Endothelial cell of umbilical vein (primary cell): ENCODE data around the gene BTN1A1.

Experiments
- CTCF ChIP-seq, 2 donors: IDR thresholded peaks; 1 replicate in 1 of 2; 2 replicates in 1 of 2; pipeline ENCODE4 v1.5.1; 2011; ENCODE audit warnings: low read length in 2 of 2, mild to moderate bottlenecking in 2 of 2, moderate library complexity in 2 of 2, control low read depth in 1 of 2, inconsistent platforms in 1 of 2, low read depth in 1 of 2; ENCODE audit not compliant: insufficient read depth in 1 of 2; ENCODE audit errors: extremely low read depth in 1 of 2
- EZH2 ChIP-seq: IDR thresholded peaks from 2 replicates; pipeline ENCODE4 v1.6.1; 2012; ENCODE audit warnings: borderline replicate concordance, low read depth, mild to moderate bottlenecking, moderate library complexity, low read length, inconsistent platforms; ENCODE audit not compliant: severe bottlenecking
- GATA2 ChIP-seq: IDR thresholded peaks from 2 replicates; pipeline ENCODE4 v1.7.0; 2011; ENCODE audit warnings: low read depth, mild to moderate bottlenecking, moderate library complexity, mixed read lengths, low read length; ENCODE audit not compliant: insufficient read length, insufficient read depth
- JUN ChIP-seq: IDR thresholded peaks from 2 replicates; pipeline ENCODE4 v1.6.1; 2011; ENCODE audit warnings: borderline replicate concordance, low read depth; ENCODE audit not compliant: insufficient read length, insufficient read depth
- MAX ChIP-seq: IDR thresholded peaks from 2 replicates; pipeline ENCODE4 v1.6.1; 2011; ENCODE audit not compliant: insufficient read depth, insufficient read length
- POLR2A ChIP-seq: IDR thresholded peaks from 2 replicates; pipeline ENCODE4 v1.6.1; 2012; ENCODE audit warnings: low read depth, mild to moderate bottlenecking, control low read depth, low read length
- POLR2AphosphoS5 ChIP-seq: IDR thresholded peaks from 2 replicates; pipeline ENCODE4 v1.6.1; 2012; ENCODE audit warnings: low read depth, mild to moderate bottlenecking, control low read depth, low read length, moderate library complexity; ENCODE audit not compliant: insufficient read depth

- no peak for TF ChIP-seq CTCF (IDR thresholded peaks at IDR 0.05; ENCODE audit: extremely low read depth in 1 of 2, insufficient read depth in 1 of 2, low read depth in 1 of 2, low read length in 2 of 2)
- TF ChIP-seq POLR2AphosphoS5, result no peak
- no peak for TF ChIP-seq MAX
- TF ChIP-seq EZH2, result no peak
- no peak for TF ChIP-seq POLR2A
- no peak for TF ChIP-seq JUN
- no peak for TF ChIP-seq GATA2
Measured at GRCh38 chr6:26545627-26546026, 45.5 kb downstream of the BTN1A1 start.
